SK-N-SH (cell line): ENCODE results near the gene SHISAL2B.

Source experiments
- CTCF ChIP-seq: fragments of 200-600 bp; sonication (generic); IDR thresholded peaks from 2 replicates; pipeline ENCODE4 v1.6.1; 2017; ENCODE audit warnings: antibody characterized with exemption, mild to moderate bottlenecking, moderate library complexity
- ELF1 ChIP-seq: IDR thresholded peaks from 2 replicates; pipeline ENCODE4 v1.4.0; 2012
- GABPA ChIP-seq: IDR thresholded peaks from 2 replicates; pipeline ENCODE4 v1.4.0; 2012; ENCODE audit warnings: low read depth, mild to moderate bottlenecking

- TF ChIP-seq ELF1, result no peak
- TF ChIP-seq GABPA, result no peak
- TF ChIP-seq CTCF, result no peak
Observed at GRCh38 chr5:64682608-64683007, 7.7 kb upstream of the SHISAL2B start.
